NCI-H2196 (cell line): ENCODE measurements around the gene KIRREL3.

Experiments
- DNase-seq: peaks from one replicate; lab custom pipeline; 2025; ENCODE audit not compliant: unreplicated experiment; lab: John Stamatoyannopoulos, UW

The KIRREL3 gene

DNA sequence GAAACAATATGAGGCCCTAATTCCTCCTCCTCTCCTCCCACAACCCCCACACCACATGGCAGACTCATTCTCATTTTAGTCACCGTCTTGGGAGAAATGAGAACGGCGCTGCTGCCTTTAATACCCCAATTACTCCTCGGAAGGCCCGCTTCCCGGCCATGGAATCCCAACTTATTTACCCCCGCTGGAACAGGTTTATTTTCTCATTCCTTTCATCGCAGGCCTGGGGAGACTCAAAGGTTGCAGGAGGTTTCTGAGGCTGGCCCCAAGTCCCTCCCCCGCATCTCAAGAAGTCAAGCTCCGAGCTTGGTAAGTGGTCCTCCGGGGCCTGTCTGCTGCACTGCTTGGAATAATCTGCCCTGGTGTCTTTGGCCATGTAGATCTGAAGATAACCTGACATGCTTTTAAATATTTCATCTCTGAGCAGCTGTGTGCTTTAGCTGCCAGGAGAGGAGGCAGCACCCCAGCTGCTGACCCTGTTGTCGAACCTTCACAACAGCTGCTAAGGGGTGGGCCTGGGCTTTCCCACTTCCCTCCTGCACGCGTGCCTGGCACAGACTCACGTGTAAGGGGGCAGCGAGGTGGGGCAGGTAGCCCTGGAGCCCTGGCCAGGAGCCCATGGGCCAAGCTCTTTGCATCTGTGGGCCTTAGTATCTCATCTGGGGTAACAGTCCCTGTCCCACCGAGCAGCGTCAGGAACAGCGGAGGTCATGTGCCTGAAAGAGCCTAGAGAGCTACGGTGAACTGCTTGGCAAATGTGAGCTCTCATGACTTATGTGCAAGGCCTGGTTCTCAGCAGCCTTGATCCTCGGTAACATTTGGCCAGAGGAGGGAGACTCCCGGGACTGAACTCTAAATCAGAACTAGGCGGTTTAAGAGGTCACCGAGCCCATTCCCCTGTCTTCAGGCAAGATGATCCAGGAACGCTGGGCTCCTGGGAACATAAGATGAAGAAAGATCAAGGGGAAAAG lies 480.5 kb downstream of the KIRREL3 start:
- no peak for DNase-seq

DNA sequence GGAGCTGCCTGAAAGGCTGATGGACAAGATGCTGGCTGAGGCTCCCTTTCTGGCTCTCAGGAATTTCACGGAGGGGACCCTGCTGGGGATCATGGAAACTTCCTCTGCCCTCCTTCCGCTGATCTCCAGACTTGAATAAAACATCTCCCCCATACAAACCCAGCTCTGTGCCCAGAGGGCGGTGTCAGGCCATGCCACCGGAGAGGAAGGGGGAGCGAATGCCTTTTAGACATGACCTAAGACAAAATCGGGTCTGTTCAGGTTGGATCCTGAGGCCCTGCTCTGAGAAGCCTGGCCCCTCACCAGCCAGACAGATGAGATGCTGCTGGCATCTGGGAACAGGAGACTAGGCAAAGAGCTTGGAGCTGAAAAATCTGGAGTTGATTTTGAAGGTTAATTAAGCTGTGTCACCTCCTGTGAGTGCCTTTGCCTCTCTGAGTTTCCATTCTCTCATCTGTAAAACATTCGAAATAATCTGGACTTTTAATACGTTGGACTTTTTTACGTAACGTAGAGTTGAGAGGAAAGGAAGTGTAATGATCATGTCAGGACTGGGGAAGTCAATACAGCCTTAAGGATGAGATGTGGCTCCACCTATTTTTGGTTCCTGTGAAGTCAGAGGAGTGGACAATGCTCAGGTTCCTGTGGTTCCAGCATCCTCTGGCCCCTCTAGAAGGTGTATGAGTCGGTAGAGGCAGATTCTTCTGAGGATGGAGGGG lies 481.4 kb downstream of the KIRREL3 start:
- DNase-seq: no peak

DNA sequence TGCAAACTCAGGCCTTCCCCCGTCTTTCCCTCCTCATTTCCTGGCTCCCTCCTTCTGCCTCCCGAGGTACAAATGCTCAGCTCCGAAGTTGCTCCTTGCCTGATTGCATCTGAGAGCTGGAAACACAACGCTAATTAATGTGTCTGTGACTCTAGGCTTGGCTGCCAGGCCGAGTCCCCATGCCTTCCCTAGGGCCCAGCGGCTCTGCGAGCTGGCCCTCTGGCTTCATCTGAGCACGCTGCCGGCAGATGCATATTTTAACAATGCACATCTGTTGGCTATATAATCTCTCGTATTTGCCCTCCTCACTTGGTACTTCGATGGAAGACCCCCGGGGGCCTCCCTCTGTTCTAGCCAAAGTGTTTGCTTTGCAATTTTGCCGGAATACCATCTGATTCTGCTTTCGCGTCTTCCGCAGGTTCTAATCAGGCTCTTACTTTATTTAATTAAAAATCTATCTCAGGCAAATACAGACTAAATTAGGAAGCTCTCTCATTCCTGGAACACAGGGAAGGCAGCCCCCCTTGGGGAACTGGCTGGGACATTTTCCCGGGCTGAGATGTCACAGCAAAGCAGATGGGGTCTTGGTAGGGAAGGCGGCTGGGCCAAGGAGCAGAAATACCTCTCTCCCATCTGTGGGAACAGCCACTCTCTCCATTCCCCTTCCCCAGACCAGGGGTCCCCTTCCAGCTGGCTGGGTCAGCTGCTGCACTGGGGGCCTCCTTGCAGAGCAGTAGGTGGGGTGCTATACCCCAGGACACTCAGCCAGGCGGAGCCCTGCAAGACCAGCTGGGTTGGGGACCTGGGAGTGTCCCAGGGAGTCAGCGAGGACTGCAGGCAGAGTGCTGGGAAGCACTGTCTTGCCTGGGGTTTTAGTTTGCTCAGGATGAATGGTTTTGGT lies 482.2 kb downstream of the KIRREL3 start:
- DNase-seq: no peak

DNA sequence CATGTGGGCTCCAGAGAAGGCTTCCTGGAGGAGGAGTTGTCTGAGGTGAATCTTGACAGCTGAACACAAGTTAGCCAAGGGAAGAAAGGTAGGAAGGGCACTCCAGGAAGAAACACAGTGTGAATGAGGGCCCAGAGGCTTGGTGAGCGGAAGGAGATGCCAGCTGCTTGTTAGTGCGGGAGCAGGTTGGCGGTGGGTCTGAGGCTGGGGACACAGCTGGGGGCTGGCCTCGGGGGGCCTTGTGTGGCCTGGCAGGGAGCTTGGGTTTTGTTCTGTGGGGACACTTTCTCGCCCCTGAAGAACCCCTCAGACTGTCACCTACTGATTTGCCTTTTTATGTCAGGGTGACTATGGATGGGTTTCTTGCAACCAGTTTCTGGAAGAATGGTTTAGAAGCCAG lies 485.1 kb downstream of the KIRREL3 start:
- DNase-seq: no peak

DNA sequence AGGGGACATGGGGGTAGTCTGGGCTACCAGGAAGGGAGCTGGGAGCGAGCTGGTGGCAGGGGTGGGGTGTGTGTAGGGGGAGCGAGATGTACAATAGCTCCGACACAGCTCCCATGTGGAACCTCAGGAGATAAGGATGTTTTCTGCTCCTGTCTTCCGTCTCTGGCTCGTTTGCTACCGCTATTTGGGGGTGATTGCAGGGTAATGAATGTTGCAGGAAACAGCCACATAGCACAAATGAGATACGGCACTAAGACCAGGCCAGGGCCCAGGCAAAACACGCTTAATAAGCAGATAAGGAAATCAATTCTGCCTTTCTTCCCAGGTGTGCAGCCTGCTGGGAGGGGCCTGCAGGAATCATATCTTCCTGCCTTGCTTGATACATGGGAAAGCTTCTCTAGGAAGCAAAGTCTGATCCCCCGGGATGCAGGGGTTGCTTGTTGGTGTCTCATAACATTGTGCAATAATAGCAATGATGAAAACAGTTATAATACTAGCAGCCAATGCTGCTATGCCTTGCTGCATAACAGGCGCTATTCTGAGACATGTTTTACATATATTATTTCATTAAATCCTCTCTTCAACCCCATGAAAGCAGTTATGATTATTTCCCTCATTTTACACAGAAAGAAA lies 486.4 kb downstream of the KIRREL3 start:
- no peak for DNase-seq

DNA sequence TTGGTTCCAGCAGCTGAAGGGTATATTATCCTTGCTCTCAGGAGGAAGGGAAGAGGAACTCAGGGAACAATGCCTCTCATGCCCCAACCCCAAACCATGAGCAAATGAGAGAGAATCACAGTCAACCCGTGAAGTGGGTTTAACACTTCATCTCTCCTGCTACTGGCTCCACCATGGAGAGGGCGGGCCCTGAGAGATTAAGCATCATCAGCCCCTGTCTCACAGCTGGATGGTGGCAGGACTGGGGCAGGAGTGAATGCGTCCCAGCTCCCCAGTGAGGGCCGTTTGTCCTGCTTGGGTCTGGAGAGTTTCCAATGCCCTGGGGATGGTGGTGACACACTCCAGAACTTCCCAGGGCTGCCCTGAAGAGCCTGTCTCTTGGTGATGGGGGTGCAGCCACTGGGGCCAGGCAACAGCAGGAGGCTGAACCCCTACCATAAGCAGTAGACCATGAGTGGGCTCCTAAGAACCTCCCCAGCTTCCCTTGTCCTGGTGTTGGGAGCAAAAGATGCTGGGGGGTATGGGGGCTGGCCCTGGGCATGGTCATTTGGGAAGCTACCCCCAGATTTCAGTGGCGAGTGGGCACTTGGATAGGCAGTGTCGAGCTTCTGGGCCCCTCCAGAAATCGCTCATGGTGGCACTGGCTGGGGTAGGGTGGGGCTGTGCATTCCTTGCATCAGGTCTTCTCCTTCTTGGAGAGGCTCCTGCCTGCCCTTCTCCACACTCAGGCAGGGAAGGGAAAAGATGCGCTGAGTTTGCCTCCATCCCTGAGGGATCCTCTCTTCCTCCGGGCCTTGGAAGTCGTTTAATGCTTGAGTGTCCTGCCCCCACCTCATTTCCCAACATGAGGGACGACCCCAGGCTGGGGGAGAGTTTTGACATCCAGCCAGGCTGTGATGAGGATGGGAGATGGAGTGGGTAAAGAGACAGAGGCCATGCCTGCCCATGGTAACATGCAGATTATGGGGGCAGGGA lies 487.5 kb downstream of the KIRREL3 start:
- no peak for DNase-seq

DNA sequence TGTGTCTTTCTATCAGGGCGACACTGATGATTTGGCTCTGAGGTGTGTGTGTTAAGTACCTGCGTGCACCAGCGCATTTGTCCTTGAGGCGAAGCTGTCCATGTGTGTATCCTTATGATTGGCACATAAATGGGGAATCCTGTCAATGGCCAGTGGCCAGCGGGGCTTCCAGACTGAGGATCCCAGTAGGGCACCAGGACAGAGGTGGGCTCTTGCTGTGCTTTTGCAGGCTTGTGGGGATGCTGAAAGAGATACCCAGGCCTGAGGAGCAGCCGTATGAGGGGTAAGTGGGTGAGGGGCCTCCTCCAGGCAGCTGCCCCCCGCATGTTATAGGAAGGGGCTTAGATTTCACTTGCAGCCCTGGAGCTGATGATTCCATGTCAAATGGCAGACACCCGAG lies 488.3 kb downstream of the KIRREL3 start:
- no peak for DNase-seq

DNA sequence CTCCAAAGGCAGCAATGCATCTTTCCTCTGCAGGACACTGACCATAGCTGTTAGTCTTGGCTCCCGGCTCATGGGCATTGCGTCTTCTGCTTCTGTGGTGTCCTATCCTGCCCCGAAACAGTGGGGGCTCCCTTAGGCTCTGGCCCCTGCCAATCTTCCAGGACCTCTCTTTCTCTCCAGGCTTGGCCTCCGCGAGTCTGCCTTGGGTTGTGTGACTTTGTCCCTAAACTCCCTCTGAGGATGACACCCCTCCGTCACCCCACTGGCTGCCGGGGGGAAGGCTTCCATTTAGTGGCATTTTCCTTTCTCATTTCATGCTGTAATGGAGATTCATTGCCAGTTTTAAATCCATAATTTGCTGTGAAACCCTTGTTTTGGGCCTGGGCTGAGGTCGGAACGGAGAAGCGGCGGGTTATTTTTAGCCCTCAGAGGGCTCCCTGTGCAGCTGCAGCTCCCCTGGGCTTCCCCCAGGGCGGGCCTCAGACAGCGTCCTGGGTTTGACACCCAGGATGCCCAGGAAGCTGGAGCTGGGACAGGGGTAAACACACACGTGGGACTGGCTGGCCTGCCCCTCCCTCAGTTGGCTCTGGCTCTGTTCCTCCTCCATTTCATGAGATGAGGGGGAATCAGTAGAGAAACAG lies 489.0 kb downstream of the KIRREL3 start:
- DNase-seq: no peak

DNA sequence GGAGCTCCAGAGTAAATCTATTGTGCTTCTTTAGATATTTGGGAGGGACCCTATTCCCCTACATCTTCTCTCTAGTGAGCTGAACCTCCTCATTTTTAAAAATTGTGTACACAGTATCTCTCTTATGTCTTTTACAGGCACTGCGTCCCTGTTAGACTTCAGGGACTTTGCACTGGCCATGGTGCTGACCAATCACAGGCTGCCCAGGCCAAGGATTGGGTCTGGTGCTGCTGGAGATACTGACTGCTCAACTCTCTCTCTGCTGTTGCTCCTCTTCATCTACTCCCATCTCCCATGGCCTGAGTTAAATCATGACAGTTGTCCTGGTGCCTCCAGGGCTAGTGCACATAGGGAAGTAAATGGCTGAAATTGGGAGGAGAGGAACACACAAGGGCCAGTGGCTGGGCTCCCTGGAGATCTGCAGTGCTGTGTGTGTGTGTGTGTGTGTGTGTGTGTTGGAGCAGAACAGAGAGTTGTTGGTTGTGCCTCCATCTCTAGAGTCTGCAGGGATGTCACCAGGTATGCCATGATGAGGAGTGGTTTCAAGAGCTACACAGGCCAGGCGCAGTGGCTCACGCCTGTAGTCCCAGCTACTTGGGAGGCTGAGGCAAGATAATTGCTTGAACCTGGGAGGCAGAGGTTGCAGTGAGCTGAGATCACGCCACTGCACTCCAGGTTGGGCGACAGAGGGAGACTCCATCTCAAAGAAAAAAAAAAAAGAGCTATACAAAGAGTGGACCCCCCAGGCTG lies 489.8 kb downstream of the KIRREL3 start:
- no peak for DNase-seq

DNA sequence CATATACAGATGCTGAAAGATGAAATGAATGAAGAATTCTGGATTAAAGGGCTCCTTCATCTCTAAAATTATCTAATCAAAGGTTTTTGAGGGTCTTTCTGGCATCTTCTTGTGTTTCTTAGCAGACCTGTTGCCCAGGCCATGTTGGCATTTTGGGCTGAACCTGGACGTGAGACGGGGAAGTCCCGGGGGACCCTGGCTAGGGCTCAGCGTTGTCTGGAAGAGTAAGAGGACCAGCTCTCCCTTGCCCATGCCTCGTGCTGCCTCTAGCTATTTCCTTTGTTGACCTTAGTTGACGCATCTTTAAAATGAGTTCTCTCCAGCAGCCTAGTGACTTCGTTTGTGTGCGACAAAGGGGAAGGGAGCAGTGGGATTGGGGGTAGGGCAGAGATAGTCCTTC lies 492.9 kb downstream of the KIRREL3 start:
- DNase-seq: no peak

DNA sequence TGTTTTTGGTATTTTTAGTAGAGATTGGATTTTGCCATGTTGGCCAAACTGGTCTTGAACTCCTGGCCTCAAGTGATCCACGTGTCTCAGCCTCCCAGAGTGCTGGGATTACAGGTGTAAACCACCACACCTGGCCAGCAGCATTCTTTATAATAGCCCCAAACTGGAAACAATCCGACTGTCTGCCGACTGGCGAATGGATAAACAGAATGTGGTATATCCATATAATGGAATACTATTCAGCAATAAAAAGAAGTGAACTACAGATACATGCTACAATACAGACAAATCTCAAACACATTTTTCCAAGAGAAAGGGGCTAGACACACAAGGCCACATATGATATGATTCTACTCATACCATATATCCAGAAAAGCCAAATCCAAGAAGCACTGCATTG lies 493.8 kb downstream of the KIRREL3 start:
- DNase-seq: no peak

DNA sequence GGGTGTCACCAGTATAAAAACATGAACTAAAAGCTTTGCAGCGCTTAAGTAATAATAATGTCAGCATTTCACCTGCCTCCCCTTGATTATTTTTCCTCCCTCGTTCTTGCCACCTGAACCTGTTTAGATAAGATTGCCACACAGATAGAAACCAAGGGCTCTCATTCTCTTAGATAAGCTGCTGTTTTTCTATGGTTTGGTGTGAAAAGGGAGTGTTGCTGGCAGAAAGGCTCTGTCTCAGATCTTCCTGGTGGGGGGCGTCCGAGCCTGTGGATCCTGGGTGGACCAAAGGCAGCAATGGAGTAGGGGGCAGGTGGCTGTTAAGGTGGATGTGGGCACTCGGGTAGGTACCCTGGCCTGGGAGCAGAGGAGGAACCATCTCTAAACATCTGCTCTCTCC lies 497.6 kb downstream of the KIRREL3 start:
- no peak for DNase-seq

DNA sequence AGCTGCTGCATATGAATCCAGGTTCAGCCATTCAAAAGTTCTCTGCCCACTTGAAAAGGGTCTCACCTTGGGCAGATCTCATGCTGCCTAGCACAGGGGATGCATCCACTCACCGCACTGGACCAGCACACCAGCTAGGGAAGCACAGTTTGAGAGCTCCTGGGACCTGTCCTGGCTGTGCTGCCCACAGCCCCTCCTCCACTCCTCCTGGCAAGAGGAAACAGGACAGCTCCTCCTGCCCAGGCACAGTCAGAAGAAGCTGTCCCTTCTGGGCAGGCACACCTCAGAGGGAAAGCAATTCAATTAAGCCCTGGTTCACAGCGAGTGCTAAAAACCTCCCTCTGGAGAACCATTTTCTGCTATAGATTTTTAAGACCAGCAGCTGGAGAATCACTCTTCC lies 498.4 kb downstream of the KIRREL3 start:
- no peak for DNase-seq

DNA sequence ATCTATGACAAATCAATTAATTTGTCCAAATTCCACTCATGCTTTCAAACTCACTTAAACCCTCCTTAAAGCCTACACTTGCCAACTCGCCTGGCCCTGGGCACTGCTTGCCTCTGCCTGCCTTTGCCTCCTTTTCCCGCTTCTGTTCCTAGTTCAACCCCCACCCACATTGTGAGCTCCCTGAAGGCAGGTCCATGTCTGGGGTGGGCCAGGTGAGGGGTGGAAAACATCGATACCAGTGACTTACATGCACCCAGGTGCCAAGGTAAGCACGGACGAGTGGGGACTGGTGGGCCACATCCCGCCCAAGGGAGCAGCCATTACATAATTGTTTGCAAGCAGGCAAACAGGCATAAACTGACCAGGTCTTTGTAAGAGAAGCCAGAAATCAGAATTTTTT lies 498.9 kb downstream of the KIRREL3 start:
- DNase-seq: no peak

DNA sequence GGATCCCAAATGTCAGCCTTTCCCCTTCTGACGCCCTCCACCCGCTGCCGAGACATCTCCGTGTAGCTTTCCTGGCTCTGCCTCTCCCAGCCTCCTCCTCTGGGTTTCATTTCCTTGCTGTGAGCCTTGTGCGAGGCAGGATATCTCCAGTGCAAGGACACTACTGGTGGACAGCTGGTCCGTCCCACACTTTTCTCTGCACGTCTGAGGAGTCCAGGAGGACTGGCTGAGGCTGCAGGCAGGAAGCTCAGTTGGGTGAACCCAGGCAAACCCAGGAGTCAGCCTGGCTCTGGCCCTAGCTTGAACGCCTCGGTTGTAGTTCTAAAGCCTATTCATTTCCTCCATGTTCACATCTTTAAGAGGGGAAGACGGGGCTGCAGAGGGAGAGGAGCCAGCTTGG lies 499.6 kb downstream of the KIRREL3 start:
- no peak for DNase-seq

DNA sequence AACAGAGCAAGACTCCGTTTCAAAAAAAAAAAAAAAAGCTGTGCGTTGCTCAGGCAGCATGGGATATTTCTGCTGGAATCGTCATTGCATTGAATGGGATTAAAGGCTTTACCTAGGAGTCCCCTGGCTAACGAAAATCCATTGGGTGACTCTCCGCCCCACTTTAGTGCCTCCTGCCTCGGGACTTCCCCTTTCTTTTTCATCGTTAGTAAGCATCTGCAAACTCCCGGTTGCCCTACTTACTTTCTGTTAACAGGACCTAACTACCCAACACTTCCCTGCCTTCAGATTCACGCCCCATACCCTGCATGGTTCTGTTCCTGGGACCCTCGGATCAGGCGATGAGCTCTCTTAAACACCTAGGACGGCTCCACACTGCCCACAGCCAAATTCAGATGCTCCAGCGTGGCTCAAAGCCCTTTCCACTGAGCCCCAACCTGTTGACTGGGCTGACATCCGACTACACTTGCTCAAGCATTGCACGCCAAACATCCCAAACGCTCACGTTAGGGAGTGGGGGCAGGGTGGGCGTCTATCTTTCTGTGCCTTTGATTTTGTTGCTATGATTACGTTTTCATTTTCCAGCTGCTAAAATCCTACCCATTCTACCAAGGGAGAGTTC lies 501.3 kb downstream of the KIRREL3 start:
- DNase-seq: no peak

DNA sequence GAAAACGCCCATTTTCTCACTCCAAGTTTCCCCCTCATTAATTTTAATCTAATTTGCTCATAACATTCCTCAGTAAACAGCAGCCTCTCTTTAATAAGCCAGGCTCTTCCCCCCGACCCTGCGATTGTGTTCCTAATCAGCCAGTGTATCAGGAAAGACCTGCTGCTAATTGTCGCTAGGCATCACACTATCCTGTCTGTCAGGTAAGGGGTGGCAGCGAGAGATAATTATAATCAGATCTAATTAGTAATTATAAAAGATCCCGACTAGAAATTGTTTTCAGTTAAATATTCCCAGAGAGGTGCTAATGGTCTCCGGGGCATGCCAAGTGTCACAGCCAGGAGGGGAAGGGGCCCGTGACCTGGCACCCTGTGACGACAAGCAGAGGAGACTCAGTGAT lies 502.3 kb downstream of the KIRREL3 start:
- DNase-seq: no peak

DNA sequence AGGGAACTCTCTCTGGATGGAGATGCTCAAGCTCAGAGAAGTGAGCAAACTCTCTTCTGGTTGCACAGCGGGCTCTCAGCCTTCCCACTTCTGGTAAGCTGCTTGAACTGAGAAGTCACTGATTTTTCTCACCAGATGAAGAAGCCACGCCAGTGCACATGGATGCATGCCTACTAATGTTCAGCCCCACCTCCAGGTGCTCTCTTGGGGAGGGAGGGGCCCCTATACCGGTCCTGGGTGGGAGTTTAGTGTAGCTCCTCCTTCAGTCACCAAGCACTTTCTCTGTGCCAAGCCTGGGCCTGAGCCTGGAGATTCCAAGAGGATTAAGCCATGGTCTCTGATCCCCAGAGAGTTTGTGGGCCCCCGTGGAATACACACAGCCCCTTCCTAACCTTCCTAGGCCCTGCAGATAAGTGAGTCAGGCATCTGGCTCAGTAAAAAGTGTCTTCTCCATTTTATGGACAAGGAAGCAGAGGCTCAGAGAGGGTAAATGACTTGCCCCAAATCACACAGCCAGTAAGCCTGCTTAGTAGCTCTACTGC lies 502.9 kb downstream of the KIRREL3 start:
- DNase-seq: no peak
